Adrenal gland (tissue), 12 donors: ENCODE data around the gene KCNJ4. TPM values are rescaled to one million over a fixed set of nuclear protein-coding genes. Genes with fewer than 3 reads are reported as not detected.

ENCODE experiments used
- DNase-seq, 7 donors: peaks; one replicate each; pipeline ENCODE4 v3.0.0-alpha.2; 2019 to 2020
- H3K27ac ChIP-seq, 5 donors: fragments of 200-600 bp; sonication (generic) in 4 of 5; 1 replicate in 3 of 5; 2 replicates in 2 of 5; pipeline versions ENCODE4 v1.5.1 to v1.8.0; 2016 to 2020; ENCODE audit warnings: mild to moderate bottlenecking in 1 of 5
- H3K27me3 ChIP-seq: fragments of 200-600 bp; 2 replicates; pipeline ENCODE4 v1.8.0; 2021
- H3K36me3 ChIP-seq, 2 donors: fragments of 200-600 bp; replicated peaks in 1 of 2; 1 replicate in 1 of 2; 2 replicates in 1 of 2; pipeline versions ENCODE4 v1.5.1 to v1.8.0; 2018 to 2022
- H3K4me1 ChIP-seq, 2 donors: fragments of 200-600 bp; replicated peaks in 1 of 2; 1 replicate in 1 of 2; 2 replicates in 1 of 2; pipeline versions ENCODE4 v1.5.1 to v1.8.0; 2018 to 2021
- H3K4me3 ChIP-seq, 4 donors: fragments of 200-600 bp; sonication (generic) in 3 of 4; one replicate each; pipeline ENCODE4 v1.5.1; 2016 to 2018
- H3K9me3 ChIP-seq, 3 donors: fragments of 200-600 bp; sonication (generic) in 1 of 3; replicated peaks in 1 of 3; 1 replicate in 2 of 3; 2 replicates in 1 of 3; pipeline versions ENCODE4 v1.5.1 to v1.8.0; 2016 to 2021
- CTCF ChIP-seq, 6 experiments: fragments of 450-650 bp in 4 of 6; fragments of 200-600 bp in 2 of 6; sonication (generic) in 1 of 6; IDR thresholded peaks; 1 replicate in 5 of 6; 2 replicates in 1 of 6; pipeline versions ENCODE4 v1.5.1 to v1.8.0; 2016 to 2021; ENCODE audit warnings: antibody characterized with exemption in 6 of 6, mild to moderate bottlenecking in 2 of 6, moderate library complexity in 1 of 6
- POLR2A ChIP-seq, 2 donors: fragments of 450-650 bp; IDR thresholded peaks; one replicate each; pipeline ENCODE4 v1.6.1; 2017; ENCODE audit warnings: antibody characterized with exemption in 2 of 2, mild to moderate bottlenecking in 2 of 2, moderate library complexity in 1 of 2
- WGBS, 4 donors: extraction: QIAGEN DNeasy Blood & Tissue Kit in 2 of 4; methylation state at CpG; one replicate each; pipeline versions ENCODE4 v1.1.5 to v1.1.7; 2013 to 2017; 5-methylcytosine and 5-hydroxymethylcytosine counted together
- intact Hi-C, 2 donors: fragments of 100-400 bp; cut with DNase I; formaldehyde crosslinking; loops; one replicate each; pipeline versions ENCODE4 v1.14.1 to v1.15.0; 2022 to 2023
- polyA plus RNA-seq, 3 donors: library from polyadenylated mRNA; stranded (reverse); fragments of 200-250 nt in 2 of 3; fragments of 350-450 nt in 1 of 3; fragmentation: Illumina TruSeq in 1 of 3; extraction: RNeasy Lipid Tissue Mini Kit (QIAGEN cat#74804) in 1 of 3; gene quantifications; one replicate each; pipeline ENCODE4 v1.2.3, GENCODE V29; 2013 to 2014
- total RNA-seq, 9 donors: library from RNA; depleted of rRNA in 4 of 9; stranded (reverse); fragments of >200 nt in 4 of 9; fragments of 120-200 nt in 1 of 9; fragmentation: NEBNext Ultra II Directional in 1 of 9; extraction: Animal tissue kit (Norgen Biotek cat#: 25700) in 1 of 9; gene quantifications; one replicate each; pipeline versions ENCODE4 v1.1.0 to v1.2.4, GENCODE V29; 2013 to 2023
- donor health status: healthy with polysubstance abuse.
- donor health status: Bipolar disorder and iron deficiency.
- donor health status: DM: yes; HTN: yes; CAD: no.
- donor health status: DM: no; HTN: no; CAD: no.
- donor health status: DM: no; HTN: no; CAD: no.
- donor health status: DM: yes; HTN: yes; CAD: no.

Gene KCNJ4
- total and polyA plus RNA-seq, 12 donors, result 0.07 to 0.56 (median 0.28) TPM; not detected in 5

GRCh38 chr22:38485783-38486182 lies 30.8 kb upstream of the KCNJ4 start:
- TF ChIP-seq POLR2A (IDR thresholded peaks at IDR 0.05) (no peak), CTCF (IDR thresholded peaks at IDR 0.05) (no peak)
- Histone ChIP-seq H3K4me3 (no peak overlapping the region), H3K36me3 (peaks cover 0 to 100% of the 10 kb centered on the region in 2 donors), H3K27ac (no peak overlapping the region), H3K9me3 (no peaks in the 10 kb centered on the region), H3K27me3 (no peaks in the 10 kb centered on the region), H3K4me1 (peaks cover 0 to 17% of the 10 kb centered on the region in 2 donors)
- intact Hi-C loops, result no loop called here
- 53 to 68% (median 55%) methylated on average over 5 of the region's 5 CpGs for WGBS, 4 donors
- peak in 3 of 7 donors; percentile 36 to 70 (median 59) for DNase-seq

- peaks cover 0 to 90% of the 10 kb centered on the region in 2 donors for H3K36me3 ChIP-seq
- no peak for DNase-seq
- no peak overlapping the region for H3K27ac ChIP-seq
- intact Hi-C loops, result no loop called here
- H3K9me3 ChIP-seq, result no peaks in the 10 kb centered on the region
- TF ChIP-seq POLR2A (IDR thresholded peaks at IDR 0.05) (no peak), CTCF (IDR thresholded peaks at IDR 0.05) (no peak)
- WGBS, 4 donors, result 68 to 86% (median 81%) methylated on average over 1 of the region's 1 CpG
- H3K4me3 ChIP-seq, result no peak overlapping the region
- H3K27me3 ChIP-seq, result no peaks in the 10 kb centered on the region
- peaks cover 0 to 11% of the 10 kb centered on the region in 2 donors for H3K4me1 ChIP-seq
These were observed 29.2 kb upstream of the KCNJ4 start for GRCh38 chr22:38484244-38484643.

- 93 to 97% (median 93%) methylated on average over 6 of the region's 6 CpGs for WGBS, 4 donors
- TF ChIP-seq CTCF (IDR thresholded peaks at IDR 0.05) (no peak), POLR2A (IDR thresholded peaks at IDR 0.05) (no peak)
- no peaks in the 10 kb centered on the region for H3K4me1 ChIP-seq
- peaks cover 0 to 75% of the 10 kb centered on the region in 2 donors for H3K36me3 ChIP-seq
- H3K27me3 ChIP-seq, result no peaks in the 10 kb centered on the region
- H3K27ac ChIP-seq, result no peak overlapping the region
- H3K4me3 ChIP-seq, result no peak overlapping the region
- peak in 1 of 7 donors; percentile 34 for DNase-seq
- intact Hi-C loops, result no loop called here
- no peaks in the 10 kb centered on the region for H3K9me3 ChIP-seq
These were observed 27.8 kb upstream of the KCNJ4 start for GRCh38 chr22:38482662-38483308.

- no peak overlapping the region for H3K27ac ChIP-seq
- H3K4me3 ChIP-seq, result no peak overlapping the region
- no peaks in the 10 kb centered on the region for H3K4me1 ChIP-seq
- H3K36me3 ChIP-seq, result peaks cover 0 to 66% of the 10 kb centered on the region in 2 donors
- H3K9me3 ChIP-seq, result no peaks in the 10 kb centered on the region
- WGBS, 4 donors, result 81 to 93% (median 85%) methylated on average over 8 of the region's 8 CpGs
- TF ChIP-seq POLR2A (IDR thresholded peaks at IDR 0.05) (no peak), CTCF (IDR thresholded peaks at IDR 0.05) (no peak)
- intact Hi-C loops, result no loop called here
- no peaks in the 10 kb centered on the region for H3K27me3 ChIP-seq
- peak in 1 of 7 donors; percentile 56 for DNase-seq
These were observed 26.9 kb upstream of the KCNJ4 start for GRCh38 chr22:38481871-38482332.
